Activated CD4-positive, CD25-positive, alpha-beta regulatory T cell treated with anti-CD3 and anti-CD28 coated beads, Interleukin-2, amount 50 U/mL, for 24 hours (primary cell): Measurements from ENCODE around the gene ELFN1.

Experiments
- ATAC-seq, 2 donors: fragments of 150-1000 bp; cut with Tn5 transposase; one replicate each; pipeline ENCODE4 v1.10.0; 2021; ENCODE audit warnings: mild to moderate bottlenecking in 1 of 2, moderate library complexity in 1 of 2

ELFN1 gene

DNA sequence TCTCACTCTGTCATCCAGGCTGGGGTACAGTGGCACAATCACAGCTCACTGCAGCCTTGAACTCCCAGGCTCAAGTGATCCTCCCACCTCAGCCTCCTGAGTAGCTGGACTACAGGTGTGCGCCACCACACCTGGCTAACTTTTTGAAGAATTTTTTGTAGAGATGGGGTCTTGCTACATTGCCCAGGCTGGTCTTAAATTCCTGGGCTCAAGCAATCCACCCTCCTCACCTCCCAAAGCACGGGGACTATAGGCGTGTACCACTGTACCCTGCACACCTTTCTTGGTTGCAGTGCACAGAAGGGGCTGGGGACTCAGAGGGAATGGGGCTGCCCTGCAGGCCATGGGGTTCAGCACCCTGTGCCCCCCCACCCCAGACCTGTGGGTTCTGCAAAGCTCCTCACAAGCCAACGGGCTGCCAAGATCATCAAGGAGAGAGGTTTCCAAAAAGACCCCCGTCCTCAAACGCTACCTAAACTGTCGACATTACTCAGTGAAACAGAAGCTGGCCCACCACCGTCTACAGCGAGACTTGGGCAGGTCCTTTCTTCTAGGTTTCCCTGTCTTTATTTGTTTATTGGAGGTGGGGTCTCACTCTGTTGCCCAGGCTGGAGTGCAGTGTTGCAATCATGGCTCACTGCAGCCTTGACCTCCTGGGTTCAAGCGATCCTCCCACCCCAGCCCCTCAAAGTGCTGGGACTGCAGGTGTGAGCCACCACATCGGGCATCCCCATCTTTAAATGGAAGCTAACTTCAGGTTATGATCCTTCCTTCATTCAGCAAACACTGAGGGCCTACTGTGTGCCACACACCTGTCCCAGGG is 26.6 kb upstream of the ELFN1 start:
- no peak for ATAC-seq

DNA sequence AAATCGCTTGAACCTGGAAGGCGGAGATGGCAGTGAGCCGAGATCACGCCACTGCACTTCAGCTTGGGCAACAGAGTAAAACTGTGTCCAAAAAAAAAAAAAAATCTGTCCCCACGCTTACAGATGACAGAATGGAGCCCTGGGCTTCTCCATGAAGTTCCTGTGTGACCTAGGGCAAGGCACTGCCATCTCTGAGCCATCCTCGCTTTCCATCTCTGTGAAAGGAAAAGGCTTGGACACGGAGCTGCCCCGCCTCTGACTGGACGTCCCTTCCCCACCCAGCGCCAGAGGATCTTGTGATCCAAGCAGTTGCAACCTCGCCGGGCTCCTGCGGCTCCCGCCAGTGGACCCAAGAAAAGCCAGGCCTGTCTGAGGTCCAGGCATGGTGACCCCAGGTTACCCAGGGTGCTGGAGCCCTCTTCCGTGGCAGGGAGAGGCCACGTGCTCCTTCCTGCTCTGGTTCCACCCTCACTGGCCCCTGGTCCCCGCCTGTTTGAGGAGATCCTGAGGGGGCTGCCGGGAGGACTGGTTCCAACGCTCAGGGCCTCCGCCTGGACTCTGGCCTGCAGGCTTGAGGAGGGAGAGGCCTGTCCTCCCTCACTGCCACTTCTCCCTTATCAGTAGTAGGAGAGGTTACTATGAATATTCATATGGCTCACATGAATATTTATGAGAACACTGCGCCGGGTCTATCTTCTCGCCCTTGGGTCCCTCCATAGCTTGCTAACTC is 25.6 kb upstream of the ELFN1 start:
- ATAC-seq: no peak

DNA sequence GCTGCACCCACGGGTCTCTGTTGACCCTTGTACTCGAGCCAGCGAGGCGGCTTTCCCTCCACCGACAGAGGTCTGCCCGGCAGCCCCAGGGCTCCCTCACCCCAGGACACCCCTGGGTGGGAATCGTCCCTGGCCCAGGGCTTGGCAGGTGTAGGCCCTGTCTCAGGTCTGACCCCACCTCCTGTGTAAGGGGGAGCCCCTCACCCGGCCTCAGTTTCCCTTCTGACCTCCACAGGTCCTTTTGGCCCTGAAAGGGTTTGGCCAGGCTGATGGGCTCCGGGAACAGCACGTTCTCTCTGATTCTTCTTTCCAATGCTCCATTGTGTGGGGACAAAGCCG is 25.0 kb upstream of the ELFN1 start:
- ATAC-seq: no peak

DNA sequence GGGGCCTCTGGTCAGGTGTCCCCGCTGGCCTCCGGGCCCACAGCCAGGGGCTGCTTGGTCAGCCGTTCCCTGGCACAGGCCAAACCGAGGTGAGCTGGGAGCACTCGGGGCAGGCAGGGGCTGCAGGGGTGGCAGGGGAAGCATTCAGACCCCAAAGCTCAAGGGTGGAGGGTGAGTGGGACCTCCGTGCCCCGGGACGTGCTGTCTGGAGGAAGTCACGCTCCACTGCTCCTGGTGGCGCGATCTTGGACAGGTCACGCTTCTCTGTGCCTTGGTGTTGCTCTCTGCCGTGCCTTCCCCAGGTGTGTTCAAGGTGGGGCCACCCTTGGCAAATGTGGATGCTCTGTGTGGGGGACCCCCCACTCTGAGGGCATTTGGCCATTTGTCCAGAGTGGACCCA is 24.6 kb upstream of the ELFN1 start:
- ATAC-seq: no peak

DNA sequence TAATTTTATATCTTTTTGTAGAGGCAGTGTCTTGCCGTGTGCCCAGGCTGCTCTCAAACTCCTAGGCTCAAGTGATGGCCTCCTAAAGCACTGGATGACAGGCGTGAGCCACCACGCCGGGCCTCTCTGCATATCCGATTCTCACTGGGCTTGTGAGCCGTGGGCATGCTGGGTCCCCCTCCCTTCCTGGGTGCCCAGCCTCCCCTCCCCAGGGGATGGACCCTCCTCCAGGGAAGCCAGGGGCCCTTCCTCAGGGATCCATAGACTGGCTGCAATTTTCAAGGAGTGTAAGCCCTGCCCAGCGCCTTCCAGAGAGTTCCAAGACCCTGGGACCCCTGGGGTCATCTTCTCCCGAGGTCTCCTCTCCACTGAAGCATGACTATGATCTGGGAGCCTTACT is 23.7 kb upstream of the ELFN1 start:
- no peak for ATAC-seq

DNA sequence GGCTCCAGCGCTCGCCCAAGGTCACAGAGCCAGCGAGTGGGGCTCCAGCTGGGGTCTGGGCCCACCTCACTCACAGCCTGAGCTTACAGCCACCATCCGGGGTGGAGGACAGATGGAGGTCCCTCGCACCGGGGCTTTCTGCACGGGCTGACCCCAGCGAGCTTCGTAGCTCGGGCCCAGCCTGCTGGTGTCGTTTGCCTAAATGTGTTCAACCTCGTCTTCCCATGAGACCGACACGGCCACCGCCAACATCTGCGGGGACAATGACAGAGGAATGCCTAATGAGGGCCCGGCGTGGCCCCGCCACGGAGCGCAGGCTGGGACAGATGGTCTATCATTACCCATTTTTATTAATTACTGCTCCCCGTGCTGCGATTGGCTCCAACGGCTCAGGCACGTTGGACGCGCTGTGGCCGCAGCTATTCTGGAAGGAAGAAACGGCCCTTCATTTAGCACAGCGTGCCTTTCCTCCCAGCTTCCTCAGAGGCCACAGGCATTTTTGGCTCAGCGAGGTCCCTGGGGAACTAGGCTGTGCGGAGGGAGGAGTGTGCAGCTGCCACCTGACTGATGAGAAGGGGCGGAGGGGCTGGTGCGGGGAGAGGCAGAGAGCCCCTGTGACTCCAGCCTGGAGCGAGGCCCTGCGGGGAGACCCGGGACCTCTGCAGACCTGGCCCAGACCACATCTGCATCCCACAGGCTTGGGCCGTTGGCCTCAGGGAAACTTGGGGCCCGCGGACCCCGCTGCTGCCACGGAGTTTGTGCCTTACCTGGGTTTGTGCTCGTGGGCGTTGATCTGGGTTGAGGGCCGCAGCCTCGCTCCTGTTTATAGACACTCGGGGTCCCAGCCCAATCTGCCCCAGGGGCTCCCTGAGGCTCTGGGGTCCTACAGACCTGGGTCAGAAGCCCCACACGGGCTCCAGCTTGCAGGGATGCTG is 22.9 kb upstream of the ELFN1 start:
- ATAC-seq: no peak

DNA sequence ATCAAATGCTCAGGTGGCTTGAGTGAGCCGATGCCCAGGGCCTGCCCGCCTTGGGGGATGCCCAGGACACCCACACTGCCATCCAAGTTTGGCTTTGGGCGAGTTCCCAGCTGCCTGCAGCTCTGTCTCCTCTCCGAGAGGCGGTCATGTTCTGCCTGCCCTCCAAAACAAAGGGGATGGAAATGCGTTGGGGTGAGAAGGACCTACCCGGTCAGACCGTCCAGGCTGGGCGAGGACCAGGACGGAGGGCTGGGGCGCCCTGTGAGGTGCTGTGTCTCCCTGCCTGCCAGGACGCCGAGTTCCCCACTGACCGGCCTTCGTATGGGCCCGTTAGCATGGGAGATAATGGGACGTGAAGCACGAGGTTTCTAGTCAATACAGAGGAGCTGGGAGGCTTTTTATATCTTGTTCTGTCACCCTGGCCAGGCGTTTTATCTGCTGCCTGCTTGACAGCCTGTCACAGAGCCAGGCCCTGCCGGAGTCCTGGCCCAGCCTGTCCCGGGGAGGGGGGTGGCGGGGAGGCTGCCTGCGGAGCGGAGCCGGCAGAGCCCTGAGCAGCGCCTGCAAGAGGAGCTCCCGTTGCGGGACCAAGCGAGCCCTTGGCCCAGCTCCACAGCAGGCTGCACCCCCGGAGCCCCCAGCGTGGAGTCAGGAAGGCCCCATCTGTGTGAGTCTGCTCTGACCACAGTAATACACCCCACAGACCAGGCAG is 22.0 kb upstream of the ELFN1 start:
- ATAC-seq: no peak

DNA sequence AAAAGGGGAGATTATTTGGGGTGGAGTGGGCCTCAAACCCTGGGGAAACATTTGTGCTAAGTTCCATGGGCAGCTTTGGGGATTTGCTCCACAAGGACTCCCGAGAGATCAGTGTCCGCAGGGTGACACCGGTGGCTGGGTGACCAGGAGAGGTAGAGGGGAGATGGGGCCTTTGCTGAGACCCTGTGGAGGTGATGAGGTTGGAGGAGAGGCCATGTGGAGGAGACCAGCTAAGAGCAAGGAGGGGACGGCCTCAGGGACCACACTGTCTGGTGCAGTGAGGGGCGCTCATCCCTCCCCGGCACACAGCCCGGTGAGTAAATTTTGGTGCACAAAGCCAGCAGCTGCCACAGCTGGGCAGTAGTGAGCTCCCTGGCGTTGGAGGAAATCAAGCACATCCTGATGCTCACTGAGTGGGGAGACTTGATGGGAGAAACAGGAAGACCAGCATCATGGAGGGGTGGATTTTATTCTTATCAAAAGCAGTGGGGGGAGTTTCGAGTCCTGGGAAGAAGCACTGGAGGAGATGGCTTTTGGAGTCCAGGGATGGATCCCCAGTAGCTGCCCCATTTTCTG is 20.2 kb upstream of the ELFN1 start:
- ATAC-seq: no peak

DNA sequence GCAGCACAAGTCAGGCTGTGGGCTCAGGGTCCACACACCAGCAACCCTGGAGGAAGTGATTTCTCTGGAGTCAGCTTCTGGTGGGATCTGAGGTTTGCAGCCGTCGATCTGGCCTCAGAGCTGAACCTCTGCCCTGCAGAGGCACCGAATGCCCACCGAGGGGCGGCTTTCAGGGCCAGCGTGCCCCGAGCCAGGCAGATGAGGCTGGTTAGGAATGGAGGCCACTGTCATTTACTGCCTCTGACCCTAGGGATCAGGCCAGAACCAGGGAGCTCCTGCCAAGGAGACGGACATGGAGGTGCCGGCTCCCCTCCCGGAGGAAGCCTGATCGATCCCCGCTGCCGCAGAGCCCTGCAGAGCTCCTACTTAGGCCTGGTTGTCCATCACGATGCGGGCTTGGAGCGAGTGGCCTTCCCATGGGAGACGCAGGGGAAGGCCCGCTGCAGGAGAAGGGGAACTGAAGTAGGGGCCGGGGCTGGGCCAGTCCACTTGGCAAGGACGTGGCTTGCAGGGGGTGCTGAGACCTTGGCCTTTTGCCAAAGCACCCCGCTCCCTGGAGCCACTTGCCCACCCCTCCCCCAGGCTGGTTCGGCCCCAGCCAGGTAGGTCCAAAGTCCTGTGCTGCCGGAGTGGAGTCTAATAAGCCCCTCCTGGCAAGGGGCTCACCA is 19.6 kb upstream of the ELFN1 start:
- ATAC-seq: no peak

DNA sequence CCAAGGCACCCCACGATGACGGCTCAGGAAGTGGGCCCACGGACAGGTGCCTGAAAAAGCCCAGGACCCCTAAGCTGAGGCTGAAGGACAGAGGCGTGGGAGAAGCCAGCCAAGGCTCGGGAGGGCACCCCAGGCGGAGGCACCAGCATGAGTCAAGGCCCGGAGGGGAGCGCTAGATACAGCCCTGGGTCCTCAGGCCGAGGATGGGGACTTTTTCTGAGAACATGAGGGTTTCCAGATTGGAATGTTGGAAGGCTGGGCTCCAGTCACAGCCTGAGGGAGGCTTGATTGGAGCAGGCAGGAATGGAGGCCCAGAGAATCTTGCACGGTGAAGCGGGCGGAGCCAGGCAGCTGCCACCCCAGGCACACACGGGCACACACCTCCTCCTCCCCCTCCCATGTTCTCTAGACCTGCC is 19.0 kb upstream of the ELFN1 start:
- no peak for ATAC-seq

DNA sequence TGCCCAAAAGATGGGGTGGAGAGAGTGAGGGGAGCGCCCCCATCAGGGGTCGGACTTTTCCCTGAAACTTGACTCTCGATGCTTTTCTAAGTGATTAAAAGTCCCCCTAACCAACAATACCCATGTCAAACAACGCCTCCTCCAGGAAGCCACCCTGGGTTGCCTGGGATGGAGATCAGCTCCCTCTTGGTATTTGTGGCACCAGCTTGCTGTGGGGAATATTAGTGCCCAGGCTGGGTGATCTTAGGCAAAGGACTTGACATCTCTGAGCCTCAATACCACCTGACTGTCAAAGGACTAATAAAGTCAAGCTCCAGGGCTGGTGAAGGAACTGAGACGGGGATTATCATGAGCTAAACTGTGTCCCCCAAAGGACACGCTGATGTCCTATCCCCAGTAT is 18.2 kb upstream of the ELFN1 start:
- ATAC-seq: no peak

DNA sequence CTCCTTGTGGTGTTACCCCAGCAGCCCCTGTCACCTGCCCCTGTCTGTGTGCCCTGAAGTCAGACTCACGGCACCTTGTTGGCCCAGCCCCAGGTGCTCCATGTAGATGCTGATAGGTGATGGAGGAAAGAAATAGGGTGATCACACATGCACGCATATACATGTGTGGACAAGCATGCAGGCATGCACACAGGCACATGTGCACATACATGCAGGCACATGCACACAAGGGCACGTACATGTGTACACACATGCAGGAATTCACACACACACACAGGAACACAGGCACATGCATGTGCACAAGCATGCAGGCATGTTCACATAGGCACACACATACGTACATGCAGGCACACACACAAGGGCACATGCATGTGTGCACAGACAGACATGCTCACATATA is 16.6 kb upstream of the ELFN1 start:
- no peak for ATAC-seq

DNA sequence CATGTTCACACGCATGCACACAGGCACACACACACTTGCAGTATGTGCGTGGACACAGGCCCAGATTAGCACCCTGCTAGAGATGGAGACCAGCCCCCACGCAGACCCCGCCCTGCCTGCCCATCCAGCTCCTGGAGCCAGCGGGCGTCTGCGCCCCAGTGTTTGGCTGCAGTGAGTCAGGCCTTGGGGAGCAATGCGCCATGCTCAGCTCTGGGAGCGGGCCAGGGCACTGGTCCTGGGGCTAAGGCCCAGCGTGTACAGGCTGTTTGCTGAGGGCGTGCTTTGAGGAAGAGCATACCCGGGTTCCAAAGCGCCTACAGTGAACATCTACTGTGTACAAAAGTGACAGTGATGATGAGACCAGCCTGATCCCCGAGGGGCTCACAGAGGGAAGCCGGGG is 16.0 kb upstream of the ELFN1 start:
- no peak for ATAC-seq

DNA sequence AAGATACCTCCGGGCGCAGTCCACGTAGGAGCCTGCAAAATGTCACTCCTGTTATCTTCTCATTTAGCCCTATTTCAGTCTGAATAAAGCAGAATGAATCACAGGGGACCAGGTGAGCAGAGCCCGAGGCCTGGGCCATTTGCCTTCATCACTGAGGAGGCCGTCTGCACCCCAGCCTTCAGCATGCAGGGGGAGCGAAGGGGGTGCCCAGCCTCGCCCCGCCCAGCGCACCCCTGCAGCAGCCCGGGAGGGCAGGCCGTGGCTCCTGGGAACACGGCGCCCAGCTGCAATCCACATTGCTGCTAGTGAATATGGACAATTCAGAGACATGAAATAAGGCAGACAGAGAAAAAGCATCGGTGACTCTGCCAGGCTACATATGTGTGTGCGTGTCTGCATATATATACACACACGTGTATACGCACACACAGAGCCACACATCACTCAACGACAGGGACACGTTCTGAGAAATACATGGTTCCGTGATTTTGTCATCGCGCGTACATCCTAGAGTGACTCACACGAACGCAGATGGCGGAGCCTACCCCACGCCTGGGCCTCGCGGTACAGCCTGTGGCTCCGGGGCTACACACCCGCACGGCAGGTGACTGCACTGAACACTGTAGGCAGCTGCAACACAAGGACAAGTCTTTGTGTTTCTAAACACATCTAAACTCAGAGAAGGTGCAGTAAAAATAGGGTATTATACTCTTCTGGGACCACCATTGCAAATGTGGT is 15.2 kb upstream of the ELFN1 start:
- ATAC-seq: no peak

DNA sequence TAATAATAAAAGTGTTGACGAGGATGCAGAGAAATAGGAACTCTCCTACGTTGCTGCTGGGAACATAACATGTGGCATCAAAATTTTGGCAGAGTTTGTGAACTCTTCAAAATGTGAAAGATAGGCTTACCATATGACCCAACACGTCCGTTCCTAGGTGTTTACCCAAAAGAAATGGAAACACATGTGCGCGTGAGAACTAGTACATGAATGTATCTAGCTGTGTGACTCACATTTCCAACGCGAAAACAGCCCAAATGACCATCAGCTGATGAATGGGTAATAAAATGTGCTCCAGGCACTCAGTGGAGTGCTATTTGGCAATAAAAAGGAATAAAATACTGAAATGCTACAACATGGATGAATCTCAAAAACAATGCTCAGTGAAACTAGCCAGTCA is 10.4 kb upstream of the ELFN1 start:
- ATAC-seq: no peak

DNA sequence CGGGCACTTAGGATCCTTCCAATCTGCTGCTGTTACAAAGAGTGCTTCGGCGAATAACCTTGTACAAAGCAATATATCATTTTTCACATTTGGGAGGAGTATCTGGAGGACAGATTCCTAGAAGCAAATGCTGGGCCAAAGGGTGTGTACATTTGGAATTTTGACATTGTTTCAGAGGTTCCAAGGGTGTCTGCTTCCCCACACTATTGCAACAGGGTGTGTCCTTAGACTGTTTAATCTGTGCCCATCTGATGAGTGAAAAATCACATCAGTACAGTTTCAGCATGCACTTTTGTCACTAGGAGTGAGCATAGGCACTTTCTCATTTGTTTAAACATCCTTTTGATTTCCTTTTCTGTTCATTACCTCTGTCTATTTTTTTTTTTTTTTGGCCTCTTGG is 8.6 kb upstream of the ELFN1 start:
- ATAC-seq: no peak

DNA sequence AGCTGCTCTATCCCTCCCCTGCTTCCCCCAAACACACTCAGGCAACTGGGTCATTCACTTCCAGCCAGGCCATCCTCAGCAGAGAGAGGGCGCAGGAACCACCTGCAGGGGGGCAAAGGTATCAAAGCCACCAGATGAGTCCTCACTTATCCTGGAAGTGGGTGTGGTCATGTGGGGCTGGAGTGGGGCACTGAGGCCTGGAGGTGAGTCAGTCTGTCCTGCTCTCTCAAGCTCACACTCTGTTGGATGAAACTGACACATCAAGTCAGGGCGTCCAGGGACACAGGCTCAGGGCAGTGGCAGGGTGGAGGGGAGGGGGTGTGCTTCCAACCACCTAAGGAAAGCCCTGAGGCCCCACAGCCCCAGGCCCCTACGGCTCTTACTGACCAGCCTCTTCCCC is 8.0 kb upstream of the ELFN1 start:
- no peak for ATAC-seq

DNA sequence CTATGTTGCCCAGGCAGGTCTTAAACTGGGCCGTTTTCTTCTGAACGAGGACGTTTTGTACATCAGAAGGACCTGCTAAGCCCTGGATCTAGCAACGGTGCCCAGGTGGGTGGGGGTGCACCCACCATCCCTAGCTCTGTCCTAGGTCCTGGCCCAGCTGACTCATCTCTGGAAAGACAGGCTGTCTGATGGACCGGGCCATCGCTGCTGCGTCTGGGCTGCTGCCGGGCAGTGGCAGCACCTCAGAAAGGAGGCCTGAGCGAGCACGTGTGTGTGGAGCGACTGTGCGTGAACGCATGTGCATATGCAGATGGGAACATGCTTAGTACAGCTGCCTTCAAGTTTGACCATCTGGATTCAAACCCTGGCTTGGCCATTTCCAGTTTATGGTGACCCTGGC is 7.3 kb upstream of the ELFN1 start:
- no peak for ATAC-seq

DNA sequence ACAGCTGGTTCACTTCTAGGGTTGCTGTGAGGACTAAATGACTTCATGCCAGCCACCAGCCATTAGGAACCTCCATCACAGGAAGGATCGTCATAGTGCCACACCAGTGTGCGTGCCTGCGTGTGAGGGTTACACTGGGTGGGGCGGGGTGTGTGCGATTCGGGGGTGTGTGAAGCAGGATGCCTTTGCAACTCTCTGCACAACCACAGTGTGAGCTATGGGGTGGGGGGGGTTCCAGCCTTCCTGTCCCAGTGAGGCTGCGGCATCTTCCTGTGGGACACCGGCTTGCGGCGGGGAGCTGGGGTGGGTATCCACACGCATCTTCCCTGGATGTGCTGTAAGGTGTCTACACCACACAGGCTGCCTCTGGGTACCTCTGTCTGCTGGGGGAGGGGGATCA is 6.9 kb upstream of the ELFN1 start:
- no peak for ATAC-seq

DNA sequence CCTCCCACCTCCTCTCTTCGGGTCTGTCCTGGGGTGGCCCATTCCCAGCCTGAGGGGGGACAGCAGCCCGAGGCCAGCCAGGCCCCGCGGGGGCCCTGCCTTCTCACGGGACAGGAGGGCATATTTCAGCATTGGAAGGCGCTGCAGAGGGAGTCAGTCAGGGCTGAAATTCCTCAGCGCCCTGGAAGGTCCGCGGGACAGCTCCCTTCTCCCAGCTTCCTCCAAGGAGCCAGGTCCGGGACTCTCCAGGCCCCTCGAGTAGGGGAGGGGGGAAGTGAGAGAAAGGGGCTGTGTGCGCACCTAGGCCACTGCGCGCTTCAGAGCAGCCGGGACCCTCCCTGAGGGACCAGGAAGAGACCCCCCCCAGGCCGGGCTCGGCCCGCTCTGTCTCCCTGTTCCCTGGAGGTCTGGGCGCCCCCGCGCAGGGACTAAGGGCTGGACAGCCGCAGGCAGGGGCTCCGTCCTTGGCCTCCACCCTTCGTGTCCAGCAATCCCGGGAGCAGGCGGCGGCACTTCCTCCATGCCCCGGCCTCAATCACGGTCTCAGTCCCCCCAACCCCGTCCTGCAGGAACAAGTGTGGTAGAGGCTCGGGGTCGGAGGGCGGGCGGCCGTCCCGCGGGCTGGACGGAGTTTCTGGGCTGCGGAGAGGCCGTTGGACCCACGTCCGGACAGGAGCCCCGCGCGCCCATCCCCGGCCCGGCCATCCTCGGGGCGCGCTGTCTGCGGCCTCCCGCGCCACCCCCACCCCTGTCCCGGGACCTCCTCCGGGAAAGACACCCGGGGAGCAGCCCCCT is 6.0 kb upstream of the ELFN1 start:
- ATAC-seq: no peak
